HG02763 (cell line): Measurements from ENCODE around the gene LTO1.

Experiments
- ATAC-seq: cut with Tn5 transposase; IDR thresholded peaks from one replicate; pipeline ENCODE4 v1.9.1; 2021; ENCODE audit warnings: mild to moderate bottlenecking, moderate library complexity; ENCODE audit not compliant: unreplicated experiment

Gene LTO1

DNA sequence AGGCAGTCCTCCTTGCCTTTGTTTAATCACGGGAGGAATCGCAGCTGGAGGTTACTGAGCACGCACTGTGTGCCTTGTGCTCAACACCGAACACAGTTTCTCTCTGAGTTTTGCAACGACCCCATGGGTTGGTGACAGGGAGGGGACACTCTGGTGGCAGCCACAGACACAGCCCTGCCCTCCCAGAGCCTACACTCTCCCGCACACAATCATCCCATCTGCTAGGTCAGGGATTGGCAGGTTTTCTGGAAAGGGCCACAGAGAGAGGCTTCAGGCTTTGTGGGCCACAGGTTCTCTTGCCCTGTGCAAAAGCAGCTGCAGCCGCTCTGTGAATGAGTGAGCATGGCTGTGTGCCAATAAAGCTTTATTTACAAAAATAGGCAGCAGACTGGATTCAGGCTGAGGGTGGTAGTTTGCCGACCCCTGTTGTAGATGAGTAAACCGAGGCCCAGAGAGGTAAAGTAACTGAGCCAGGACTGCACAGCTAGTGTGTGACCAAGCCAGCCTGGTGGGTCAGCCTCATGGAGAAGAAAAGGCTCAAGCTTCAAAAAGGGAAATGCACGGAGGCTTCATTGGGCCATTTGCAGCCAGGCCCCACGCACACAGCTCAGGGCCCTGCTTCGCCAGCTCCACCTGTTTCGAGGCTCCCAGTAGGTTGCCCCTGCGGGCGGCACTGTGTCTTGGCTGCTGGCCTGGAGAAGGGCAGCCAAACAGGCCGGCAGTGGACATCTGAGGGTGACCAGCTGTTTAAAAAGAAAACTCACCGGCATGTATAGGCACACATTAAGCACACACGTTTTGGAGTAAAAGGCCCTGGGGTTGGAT lies 16.3 kb downstream of the LTO1 start:
- ATAC-seq: no peak

- no peak for ATAC-seq
Measured at GRCh38 chr11:69657911-69658625, 17.1 kb downstream of the LTO1 start.

DNA sequence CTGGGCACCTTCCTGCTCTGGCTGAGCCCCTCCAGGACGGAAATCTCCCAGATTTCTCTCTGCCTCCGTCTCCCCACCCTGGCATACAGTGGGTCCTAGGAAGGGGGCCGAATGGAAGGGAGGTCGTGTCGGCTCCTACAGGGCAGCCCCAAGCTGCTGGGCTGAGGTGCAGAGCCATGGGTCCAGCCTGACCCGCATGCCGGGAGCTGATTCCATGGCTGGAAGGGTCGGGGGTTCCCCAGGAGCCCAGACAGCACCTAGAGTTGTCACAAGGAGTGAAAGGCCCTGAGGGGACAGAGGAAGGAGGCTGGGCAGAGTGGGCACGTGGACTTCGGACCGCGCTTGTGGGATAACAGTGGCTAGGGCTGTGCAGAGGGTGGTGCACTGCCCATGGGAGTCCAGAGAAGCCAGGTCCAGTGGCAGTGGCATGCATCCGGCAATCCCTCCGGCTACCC lies 17.7 kb downstream of the LTO1 start:
- no peak for ATAC-seq

GRCh38 chr11:69656536-69657455 lies 18.4 kb downstream of the LTO1 start:
- no peak for ATAC-seq

GRCh38 chr11:69655479-69656428 lies 19.4 kb downstream of the LTO1 start:
- no peak for ATAC-seq

DNA sequence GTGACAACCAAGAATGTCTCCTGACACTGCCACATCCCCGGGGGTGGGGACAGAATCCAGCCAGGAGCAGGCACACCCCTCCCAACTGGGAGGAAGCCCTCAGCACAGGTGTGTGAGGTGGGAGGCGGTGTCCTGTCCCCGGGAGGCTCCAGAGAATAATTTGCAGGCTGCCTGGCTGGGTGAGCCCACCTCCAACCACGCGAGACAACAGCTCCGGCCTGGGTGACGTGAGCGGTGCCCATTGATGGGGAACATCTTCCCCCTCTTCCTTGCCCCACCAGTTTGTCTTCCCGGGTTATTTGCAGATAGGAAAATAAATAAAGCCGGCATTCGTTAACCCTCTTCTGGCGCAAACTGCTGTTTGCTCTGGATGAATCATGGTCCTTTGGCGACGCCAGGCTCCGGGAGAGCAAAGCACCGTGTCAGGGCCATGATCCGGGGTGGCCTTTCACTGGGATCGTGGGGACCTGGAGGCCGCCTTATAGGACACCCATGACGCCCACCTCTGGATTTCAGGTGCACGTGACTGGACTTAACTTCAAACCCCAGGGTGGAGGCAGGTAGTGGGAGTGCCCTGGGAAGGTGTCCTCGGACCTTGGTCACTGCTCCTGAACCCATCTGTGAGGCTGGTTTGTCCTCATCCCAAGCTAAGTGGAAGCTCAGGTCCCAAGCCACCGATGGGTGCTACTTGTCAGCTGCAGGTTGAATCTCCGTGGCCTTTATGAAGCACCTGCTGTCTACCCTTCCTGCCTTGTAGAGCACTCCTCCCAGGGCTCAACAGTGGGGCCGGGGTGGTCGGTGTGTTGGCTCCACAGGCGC lies 20.3 kb downstream of the LTO1 start:
- no peak for ATAC-seq

DNA sequence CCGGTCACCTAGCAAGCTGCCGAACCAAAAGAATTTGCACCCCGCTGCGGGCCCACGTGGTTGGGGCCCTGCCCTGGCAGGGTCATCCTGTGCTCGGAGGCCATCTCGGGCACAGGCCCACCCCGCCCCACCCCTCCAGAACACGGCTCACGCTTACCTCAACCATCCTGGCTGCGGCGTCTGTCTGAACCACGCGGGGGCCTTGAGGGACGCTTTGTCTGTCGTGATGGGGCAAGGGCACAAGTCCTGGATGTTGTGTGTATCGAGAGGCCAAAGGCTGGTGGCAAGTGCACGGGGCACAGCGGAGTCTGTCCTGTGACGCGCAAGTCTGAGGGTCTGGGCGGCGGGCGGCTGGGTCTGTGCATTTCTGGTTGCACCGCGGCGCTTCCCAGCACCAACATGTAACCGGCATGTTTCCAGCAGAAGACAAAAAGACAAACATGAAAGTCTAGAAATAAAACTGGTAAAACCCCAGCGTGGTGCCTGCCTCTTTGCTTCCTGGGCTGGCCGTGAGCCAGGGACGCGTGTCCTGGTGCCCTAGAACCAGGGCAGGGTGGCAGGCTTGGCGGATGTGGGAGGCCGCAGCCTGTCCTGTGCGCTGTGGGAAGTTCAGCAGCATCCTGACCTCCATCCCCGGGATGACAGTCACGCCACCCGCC lies 21.0 kb downstream of the LTO1 start:
- no peak for ATAC-seq

- ATAC-seq: no peak
Measured at GRCh38 chr11:69653406-69653960, 21.7 kb downstream of the LTO1 start.

DNA sequence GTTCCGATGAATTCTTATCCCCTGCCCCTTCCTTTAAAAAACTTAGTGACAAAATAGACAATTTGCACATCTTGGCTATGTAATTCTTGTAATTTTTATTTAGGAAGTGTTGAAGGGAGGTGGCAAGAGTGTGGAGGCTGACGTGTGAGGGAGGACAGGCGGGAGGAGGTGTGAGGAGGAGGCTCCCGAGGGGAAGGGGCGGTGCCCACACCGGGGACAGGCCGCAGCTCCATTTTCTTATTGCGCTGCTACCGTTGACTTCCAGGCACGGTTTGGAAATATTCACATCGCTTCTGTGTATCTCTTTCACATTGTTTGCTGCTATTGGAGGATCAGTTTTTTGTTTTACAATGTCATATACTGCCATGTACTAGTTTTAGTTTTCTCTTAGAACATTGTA lies 22.2 kb downstream of the LTO1 start:
- ATAC-seq: no peak

DNA sequence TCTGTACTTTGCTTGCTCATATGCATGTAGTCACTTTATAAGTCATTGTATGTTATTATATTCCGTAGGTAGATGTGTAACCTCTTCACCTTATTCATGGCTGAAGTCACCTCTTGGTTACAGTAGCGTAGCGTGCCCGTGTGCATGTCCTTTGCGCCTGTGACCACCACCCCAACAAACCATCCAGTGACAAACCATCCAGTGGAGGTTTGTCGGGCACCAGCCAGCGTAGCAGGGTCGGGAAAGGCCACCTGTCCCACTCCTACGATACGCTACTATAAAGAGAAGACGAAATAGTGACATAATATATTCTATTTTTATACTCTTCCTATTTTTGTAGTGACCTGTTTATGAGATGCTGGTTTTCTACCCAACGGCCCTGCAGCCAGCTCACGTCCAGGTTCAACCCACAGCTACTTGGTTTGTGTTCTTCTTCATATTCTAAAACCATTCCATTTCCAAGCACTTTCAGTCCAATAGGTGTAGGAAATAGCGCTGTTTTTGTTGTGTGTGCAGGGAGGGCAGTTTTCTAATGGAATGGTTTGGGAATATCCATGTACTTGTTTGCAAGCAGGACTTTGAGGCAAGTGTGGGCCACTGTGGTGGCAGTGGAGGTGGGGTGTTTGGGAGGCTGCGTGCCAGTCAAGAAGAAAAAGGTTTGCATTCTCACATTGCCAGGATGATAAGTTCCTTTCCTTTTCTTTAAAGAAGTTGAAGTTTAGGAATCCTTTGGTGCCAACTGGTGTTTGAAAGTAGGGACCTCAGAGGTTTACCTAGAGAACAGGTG lies 23.1 kb downstream of the LTO1 start:
- no peak for ATAC-seq

DNA sequence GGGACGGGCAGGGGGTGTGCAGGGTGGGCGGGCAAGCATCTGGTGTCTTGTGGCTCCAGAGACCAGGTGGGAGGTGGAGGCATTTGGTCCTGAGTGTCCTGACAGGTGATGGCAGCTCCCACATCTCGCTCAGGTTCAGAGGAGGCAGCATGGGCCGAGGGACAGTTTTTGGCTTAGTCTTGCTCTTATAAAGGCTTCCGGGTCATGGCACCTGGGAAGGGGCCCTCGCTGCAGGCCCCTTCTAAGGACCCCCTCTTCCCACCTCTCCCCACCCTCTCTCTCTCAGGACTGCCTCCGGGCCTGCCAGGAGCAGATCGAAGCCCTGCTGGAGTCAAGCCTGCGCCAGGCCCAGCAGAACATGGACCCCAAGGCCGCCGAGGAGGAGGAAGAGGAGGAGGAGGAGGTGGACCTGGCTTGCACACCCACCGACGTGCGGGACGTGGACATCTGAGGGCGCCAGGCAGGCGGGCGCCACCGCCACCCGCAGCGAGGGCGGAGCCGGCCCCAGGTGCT lies 24.3 kb downstream of the LTO1 start:
- ATAC-seq: no peak

GRCh38 chr11:69650081-69650831 lies 24.9 kb downstream of the LTO1 start:
- no peak for ATAC-seq

- no peak for ATAC-seq
Measured at GRCh38 chr11:69649576-69649900, 25.6 kb downstream of the LTO1 start.

DNA sequence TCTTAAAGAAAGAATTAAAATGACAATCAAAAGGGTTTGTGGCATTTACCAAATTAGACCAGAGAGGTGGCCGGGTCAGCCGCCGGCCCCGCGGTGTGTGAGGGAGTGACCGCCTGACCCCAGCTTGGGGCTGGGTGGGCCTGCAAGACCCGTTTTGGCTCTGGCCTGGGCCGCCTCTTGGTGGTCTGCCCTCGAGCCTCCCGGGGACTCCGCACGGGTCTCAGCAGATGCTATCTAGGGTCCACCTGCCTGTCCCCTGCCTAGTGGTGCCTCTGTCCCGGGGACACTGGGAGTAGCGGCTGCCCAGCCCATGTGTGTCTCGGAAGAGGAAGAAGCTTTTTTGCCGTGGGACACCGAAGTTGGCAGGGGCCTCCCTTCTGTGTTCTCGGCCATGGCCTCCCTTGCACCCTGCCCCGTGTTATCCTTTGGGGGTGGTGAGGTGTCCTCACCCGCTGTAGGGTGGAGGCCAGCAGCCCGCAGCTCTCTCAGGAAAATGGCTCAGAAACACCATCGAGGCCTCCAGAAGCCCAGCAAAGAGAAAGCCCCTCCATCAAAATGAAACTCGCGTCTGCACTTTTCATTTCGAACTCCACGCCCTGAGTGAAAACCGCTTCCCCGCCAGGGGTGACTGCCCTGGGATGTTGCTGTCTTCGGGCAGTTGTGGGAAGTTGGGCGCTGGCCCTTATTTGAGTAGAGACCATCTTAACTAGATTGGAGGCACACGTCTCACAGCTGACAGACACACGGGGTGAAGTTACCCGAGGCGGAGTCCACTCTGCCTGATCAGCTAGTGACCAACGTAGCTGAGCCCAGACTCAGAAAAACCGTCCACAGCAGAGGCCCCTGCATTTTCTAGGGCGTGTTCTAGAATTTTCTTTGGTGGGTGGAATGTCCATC lies 26.2 kb downstream of the LTO1 start:
- ATAC-seq: no peak

- ATAC-seq: no peak
Measured at GRCh38 chr11:69647761-69648497, 27.2 kb downstream of the LTO1 start.
